Activated CD8-positive, alpha-beta T cell treated with anti-CD3 and anti-CD28 coated beads for 36 hours (primary cell): ENCODE results near the gene HLA-DPB1. TPM values are rescaled to one million over a fixed set of nuclear protein-coding genes. Genes with fewer than 3 reads are reported as not detected.
A peak's percentile ranks its signal among the peaks of the same experiment; 100 is the strongest.

Source experiments
- ATAC-seq: fragments of 200-7000 bp; cut with Tn5 transposase; one replicate; pipeline ENCODE4 v1.10.0; 2021; ENCODE audit warnings: mild to moderate bottlenecking, moderate library complexity
- CTCF ChIA-PET: fragments of 350-600 bp; sonication (Branson Sonifier 250); formaldehyde crosslinking; loops from one replicate; lab custom pipeline; 2021; ENCODE audit warnings: antibody characterized with exemption; lab: Charles Lee
- POLR2A ChIA-PET: fragments of 350-600 bp; sonication (Branson Sonifier 250); formaldehyde crosslinking; loops from one replicate; lab custom pipeline; 2021; ENCODE audit warnings: antibody characterized with exemption; lab: Charles Lee
- DNase-seq: peaks from one replicate; pipeline ENCODE4 v3.0.0-alpha.2; 2020
- H3K27ac Mint-ChIP-seq: one replicate; pipeline ENCODE4 v1.8.0; 2021; ENCODE audit warnings: mild to moderate bottlenecking, mixed read lengths
- H3K27me3 Mint-ChIP-seq: one replicate; pipeline ENCODE4 v1.8.0; 2021; ENCODE audit warnings: mixed read lengths
- H3K36me3 Mint-ChIP-seq: one replicate; pipeline ENCODE4 v1.8.0; 2021; ENCODE audit warnings: low read depth, mixed read lengths
- H3K4me1 Mint-ChIP-seq: one replicate; pipeline ENCODE4 v1.8.0; 2021; ENCODE audit warnings: low read depth, mixed read lengths
- H3K4me3 Mint-ChIP-seq: one replicate; pipeline ENCODE4 v1.8.0; 2021; ENCODE audit warnings: mild to moderate bottlenecking, moderate library complexity, mixed read lengths
- H3K9me3 Mint-ChIP-seq: one replicate; pipeline ENCODE4 v1.8.0; 2021; ENCODE audit warnings: mixed read lengths
- CTCF ChIP-seq: fragments of 200-600 bp; IDR thresholded peaks from one replicate; pipeline ENCODE4 v1.8.0; 2022; ENCODE audit warnings: antibody characterized with exemption, mild to moderate bottlenecking
- intact Hi-C: fragments of 100-400 bp; cut with micrococcal nuclease; formaldehyde crosslinking; loops from one replicate; pipeline ENCODE4 v1.10.0; 2022
- total RNA-seq, 2 experiments: library from RNA; stranded (reverse); gene quantifications; one replicate each; pipeline ENCODE4 v1.2.3, GENCODE V29; 2021

The HLA-DPB1 gene
- total RNA-seq, 2 experiments from 2014 or later, result 12.3 to 14.8 TPM

GRCh38 chr6:33123181-33123580 is 47.4 kb downstream of the HLA-DPB1 start:
- intact Hi-C loops, result loop anchor here (2.0 kb wide), 1 partner anchor 126 kb away; no protein-coding TSS in a partner anchor
- ChIA-PET POLR2A (interaction anchor here (1.6 kb wide), 1 partner anchor 126 kb away, joined by 7 read pairs; no protein-coding TSS in a partner anchor), CTCF (interaction anchor here (0.6 to 7.0 kb wide), 18 partner anchors 9 to 221 kb away, joined by 3 to 75 read pairs (median 4); partner anchors contain the start of genes B3GALT4, RPS18 and VPS52)
- ATAC-seq (no peak), DNase-seq (no peak)
- H3K27ac Mint-ChIP-seq, result no peak overlapping the region
- no peak overlapping the region for H3K4me3 Mint-ChIP-seq
- no peaks in the 10 kb centered on the region for H3K4me1 Mint-ChIP-seq
- peaks cover 3% of the 10 kb centered on the region for H3K27me3 Mint-ChIP-seq
- no peak for TF ChIP-seq CTCF
- peaks cover 4% of the 10 kb centered on the region for H3K9me3 Mint-ChIP-seq
- peaks cover 1% of the 10 kb centered on the region for H3K36me3 Mint-ChIP-seq

- peaks cover 4% of the 10 kb centered on the region for H3K9me3 Mint-ChIP-seq
- H3K36me3 Mint-ChIP-seq, result peaks cover 1% of the 10 kb centered on the region
- H3K4me1 Mint-ChIP-seq, result no peaks in the 10 kb centered on the region
- TF ChIP-seq CTCF, result peak; percentile 83
- no peak overlapping the region for H3K4me3 Mint-ChIP-seq
- POLR2A ChIA-PET, result interaction anchor here (0.6 to 1.6 kb wide), 3 partner anchors 76 to 183 kb away, joined by 3 to 7 read pairs (median 3); no protein-coding TSS in a partner anchor
- peaks cover 3% of the 10 kb centered on the region for H3K27me3 Mint-ChIP-seq
- CTCF ChIA-PET, result interaction anchor here (0.6 to 7.0 kb wide), 31 partner anchors 8 to 221 kb away, joined by 3 to 75 read pairs (median 4); partner anchors contain the start of genes RPS18 and VPS52
- DNase-seq (peak; percentile 57), ATAC-seq (peak; percentile 64)
- no peak overlapping the region for H3K27ac Mint-ChIP-seq
- intact Hi-C loops, result loop anchor here (2.0 kb wide), 1 partner anchor 125 kb away; no protein-coding TSS in a partner anchor
These were observed 48.1 kb downstream of the HLA-DPB1 start for GRCh38 chr6:33123732-33124524.

- Mint-ChIP-seq H3K4me3 (no peak overlapping the region), H3K36me3 (peaks cover 1% of the 10 kb centered on the region), H3K27me3 (peaks cover 3% of the 10 kb centered on the region), H3K9me3 (peaks cover 4% of the 10 kb centered on the region), H3K27ac (no peak overlapping the region), H3K4me1 (no peaks in the 10 kb centered on the region)
- ATAC-seq (no peak), DNase-seq (no peak)
- CTCF ChIA-PET, result interaction anchor here (0.6 to 7.0 kb wide), 31 partner anchors 8 to 175 kb away, joined by 3 to 75 read pairs (median 4); partner anchors contain the start of genes RPS18 and VPS52
- intact Hi-C loops, result no loop called here
- POLR2A ChIA-PET, result interaction anchor here (0.8 to 1.6 kb wide), 2 partner anchors 124 to 183 kb away, joined by 3 to 7 read pairs; no protein-coding TSS in a partner anchor
- TF ChIP-seq CTCF, result no peak
These were observed 48.7 kb downstream of the HLA-DPB1 start for GRCh38 chr6:33124525-33124901.

GRCh38 chr6:33124947-33125346 is 49.2 kb downstream of the HLA-DPB1 start:
- CTCF ChIA-PET, result interaction anchor here (0.7 to 7.0 kb wide), 25 partner anchors 10 to 175 kb away, joined by 3 to 75 read pairs (median 5); partner anchors contain the start of genes RPS18 and VPS52
- no peak for TF ChIP-seq CTCF
- Mint-ChIP-seq H3K4me3 (no peak overlapping the region), H3K4me1 (no peaks in the 10 kb centered on the region), H3K36me3 (peaks cover 1% of the 10 kb centered on the region), H3K9me3 (peaks cover 4% of the 10 kb centered on the region), H3K27me3 (peaks cover 3% of the 10 kb centered on the region), H3K27ac (no peak overlapping the region)
- ATAC-seq, result no peak
- POLR2A ChIA-PET, result interaction anchor here (0.8 kb wide), 1 partner anchor 182 kb away, joined by 3 read pairs; no protein-coding TSS in a partner anchor
- intact Hi-C loops, result no loop called here
- no peak for DNase-seq
